WI38 (cell line): Measurements from ENCODE around the gene TPBG.
A peak's percentile ranks its signal among the peaks of the same experiment; 100 is the strongest.

Source experiments
- H3K4me3 ChIP-seq: 2 replicates; pipeline ENCODE4 v1.5.1; 2011; ENCODE audit warnings: low read depth, mild to moderate bottlenecking, control low read depth, low read length
- TF ChIP-seq, protein P1 (sequence below): IDR thresholded peaks from 2 replicates; pipeline ENCODE4 v1.5.1; 2012; ENCODE audit warnings: low read depth, mild to moderate bottlenecking, control low read depth, low read length

Gene TPBG

DNA sequence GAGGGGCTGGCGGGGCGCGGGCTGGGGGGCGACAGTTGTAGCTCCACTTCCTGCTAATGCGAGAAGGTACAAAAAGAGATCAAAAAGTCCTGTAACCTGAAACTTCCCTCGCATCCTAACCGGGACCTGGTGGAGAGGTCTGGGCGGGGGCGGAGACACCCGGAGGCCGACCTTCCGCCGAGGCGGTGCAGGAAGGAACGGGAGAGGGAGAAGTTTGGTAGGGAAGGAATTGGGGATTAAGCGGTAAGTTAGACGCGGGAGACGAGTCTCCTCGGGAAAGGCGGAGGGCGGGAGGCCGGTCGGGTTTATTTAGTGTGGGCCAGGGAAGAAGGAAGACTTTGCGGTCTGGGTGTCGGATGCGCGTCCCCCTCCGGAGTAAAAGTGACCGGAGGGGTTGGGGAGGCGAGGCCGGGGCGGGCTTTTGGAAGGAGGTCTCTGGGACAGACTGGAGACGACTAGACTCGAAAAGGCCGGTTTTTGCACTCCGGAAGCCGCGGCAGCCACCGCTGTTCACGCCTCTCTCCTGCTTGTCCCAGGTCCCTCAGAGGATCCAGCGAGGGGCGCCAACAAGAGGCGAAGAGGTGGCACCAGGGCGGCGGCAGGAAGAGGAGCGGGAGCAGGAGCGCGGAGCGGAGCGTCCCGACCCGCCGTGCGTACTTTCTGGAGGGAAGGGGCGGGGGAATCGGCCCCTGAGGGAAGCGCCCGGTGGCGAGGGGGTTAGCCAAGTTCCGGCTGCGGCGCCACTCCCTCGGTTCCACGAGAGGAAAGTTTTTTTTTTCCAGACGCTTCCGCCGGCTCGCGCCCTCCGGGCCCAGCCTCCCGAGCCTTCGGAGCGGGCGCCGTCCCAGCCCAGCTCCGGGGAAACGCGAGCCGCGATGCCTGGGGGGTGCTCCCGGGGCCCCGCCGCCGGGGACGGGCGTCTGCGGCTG is 734 bp downstream of the TPBG start:
- TF ChIP-seq, protein P1, sequence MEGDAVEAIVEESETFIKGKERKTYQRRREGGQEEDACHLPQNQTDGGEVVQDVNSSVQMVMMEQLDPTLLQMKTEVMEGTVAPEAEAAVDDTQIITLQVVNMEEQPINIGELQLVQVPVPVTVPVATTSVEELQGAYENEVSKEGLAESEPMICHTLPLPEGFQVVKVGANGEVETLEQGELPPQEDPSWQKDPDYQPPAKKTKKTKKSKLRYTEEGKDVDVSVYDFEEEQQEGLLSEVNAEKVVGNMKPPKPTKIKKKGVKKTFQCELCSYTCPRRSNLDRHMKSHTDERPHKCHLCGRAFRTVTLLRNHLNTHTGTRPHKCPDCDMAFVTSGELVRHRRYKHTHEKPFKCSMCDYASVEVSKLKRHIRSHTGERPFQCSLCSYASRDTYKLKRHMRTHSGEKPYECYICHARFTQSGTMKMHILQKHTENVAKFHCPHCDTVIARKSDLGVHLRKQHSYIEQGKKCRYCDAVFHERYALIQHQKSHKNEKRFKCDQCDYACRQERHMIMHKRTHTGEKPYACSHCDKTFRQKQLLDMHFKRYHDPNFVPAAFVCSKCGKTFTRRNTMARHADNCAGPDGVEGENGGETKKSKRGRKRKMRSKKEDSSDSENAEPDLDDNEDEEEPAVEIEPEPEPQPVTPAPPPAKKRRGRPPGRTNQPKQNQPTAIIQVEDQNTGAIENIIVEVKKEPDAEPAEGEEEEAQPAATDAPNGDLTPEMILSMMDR = no peak
- peak overlapping the region; percentile 96 for H3K4me3 ChIP-seq

DNA sequence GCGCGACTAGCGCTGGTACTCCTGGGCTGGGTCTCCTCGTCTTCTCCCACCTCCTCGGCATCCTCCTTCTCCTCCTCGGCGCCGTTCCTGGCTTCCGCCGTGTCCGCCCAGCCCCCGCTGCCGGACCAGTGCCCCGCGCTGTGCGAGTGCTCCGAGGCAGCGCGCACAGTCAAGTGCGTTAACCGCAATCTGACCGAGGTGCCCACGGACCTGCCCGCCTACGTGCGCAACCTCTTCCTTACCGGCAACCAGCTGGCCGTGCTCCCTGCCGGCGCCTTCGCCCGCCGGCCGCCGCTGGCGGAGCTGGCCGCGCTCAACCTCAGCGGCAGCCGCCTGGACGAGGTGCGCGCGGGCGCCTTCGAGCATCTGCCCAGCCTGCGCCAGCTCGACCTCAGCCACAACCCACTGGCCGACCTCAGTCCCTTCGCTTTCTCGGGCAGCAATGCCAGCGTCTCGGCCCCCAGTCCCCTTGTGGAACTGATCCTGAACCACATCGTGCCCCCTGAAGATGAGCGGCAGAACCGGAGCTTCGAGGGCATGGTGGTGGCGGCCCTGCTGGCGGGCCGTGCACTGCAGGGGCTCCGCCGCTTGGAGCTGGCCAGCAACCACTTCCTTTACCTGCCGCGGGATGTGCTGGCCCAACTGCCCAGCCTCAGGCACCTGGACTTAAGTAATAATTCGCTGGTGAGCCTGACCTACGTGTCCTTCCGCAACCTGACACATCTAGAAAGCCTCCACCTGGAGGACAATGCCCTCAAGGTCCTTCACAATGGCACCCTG is 1.6 kb downstream of the TPBG start:
- TF ChIP-seq, protein P1 = peak; percentile 18; the same call in 1 of the 2 replicates
- H3K4me3 ChIP-seq = peak overlapping the region; percentile 96

DNA sequence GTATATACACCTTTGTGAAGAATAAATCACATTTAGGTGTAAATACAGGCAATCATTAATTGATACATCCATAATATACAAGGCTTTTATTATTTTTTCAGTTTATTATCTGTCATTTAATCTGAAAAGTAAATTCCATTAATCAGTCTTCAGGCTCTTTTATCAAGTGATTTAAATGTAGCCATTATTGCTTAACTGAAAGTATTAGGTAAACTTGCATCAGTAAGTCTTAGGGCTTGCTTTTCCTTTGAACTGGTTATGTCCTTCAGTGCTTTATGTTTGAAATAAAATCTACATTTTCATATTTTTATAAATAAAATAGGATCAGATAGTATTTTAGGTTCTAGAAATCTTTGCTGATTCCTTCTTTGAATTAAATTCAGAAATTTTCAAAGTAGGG is 4.1 kb downstream of the TPBG start:
- TF ChIP-seq, protein P1 = no peak
- H3K4me3 ChIP-seq = no peak overlapping the region

DNA sequence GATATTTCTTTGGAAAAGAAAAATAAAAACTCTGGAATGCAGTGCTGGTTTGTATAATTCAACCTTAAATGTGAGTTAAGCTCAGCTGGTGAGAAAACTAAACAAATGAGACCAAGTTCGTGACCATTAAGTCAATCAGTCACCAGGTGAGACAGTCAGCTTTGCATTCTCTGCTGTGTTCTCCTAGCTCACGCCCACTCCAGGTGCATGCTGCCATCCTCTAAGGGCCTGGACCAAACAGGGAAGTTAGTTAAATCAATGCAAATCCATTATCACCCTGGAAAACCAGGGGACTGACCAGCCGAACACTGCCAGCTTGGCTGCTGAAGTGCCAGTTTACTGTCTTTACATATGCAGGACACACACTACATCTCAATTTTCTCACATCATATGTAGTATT is 7.2 kb downstream of the TPBG start:
- no peak overlapping the region for H3K4me3 ChIP-seq
- TF ChIP-seq, protein P1 = no peak

DNA sequence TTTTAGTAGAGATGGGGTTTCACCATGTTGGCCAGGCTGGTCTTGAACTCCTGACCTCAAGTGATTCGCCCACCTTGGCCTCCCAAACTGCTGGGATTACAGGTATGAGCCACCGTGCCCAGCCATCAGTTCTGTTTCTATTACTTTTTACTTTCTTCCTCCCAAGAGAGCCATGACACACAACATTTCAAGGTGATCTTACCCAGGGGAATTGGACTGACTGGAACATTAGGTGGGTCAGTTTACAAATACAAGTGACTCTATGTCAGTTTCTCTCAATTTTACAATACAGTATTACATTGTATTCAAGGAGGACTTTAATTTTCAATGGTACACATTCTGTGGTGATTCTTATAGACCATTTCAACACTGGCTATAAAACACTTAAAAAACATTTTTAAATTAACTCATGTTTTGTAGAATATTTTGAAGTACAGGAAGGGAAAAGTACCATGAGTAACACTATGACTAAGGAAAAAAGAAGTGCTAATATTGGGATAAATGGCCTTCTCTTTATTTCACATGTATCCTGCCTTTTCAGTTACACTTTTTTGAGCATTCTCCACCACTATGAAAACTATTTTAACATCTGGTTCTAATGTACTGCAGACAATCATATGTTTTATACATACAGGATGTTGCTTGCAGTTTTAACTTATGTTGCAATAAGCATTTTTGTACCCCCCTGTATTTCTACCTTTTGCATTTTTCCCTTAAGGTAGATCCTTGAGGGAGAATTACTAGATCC is 8.4 kb downstream of the TPBG start:
- no peak overlapping the region for H3K4me3 ChIP-seq
- TF ChIP-seq, protein P1 = no peak

DNA sequence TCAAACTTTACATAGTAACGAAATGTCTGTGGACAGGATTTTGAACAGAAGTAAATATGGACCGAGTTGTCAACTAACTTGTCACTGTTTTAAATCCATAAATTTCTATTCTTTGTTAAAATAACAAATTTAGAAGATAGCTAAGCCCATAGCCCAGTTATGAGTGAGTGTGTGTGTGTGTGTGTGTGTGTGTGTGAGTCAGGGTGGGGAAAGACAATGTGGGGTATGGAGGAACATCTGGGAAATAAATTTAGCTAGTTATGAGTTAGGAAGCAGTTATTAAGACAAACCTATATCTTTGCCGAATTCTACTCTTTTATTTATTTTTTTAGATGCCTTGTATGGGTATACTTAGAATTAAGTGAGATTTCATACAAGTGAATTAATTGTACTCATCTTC is 9.0 kb downstream of the TPBG start:
- no peak overlapping the region for H3K4me3 ChIP-seq
- TF ChIP-seq, protein P1 = no peak
